Left lobe of liver (tissue), 1 donor: Measurements from ENCODE around the gene ZNF33B. TPM values are rescaled to one million over a fixed set of nuclear protein-coding genes. Genes with fewer than 3 reads are reported as not detected.

ENCODE experiments used
- total RNA-seq: library from RNA; stranded (reverse); gene quantifications from one replicate; pipeline ENCODE4 v1.2.1, GENCODE V29; 2021
- donor health status: DM: no; HTN: yes; CAD: no.

Gene ZNF33B
- total RNA-seq, 1 donor from 2014 or later, result 17.3 TPM

Other genes with a start within 250 kb of the ZNF33B start
- 4.6 TPM for gene BMS1, start 144.2 kb upstream of the ZNF33B start, total RNA-seq